Measurements from ENCODE around the gene VPS37D.
"Not testable (repeated sequence)": the region's sequence is repeated elsewhere in the genome, so short reads cannot be mapped to it uniquely, and the experiment has no call there.

Gene VPS37D

GRCh38 chr7:73706126-73707044 lies 38.8 kb downstream of the VPS37D start:
- no peak for DNase-seq (ENCODE audit: low read depth)

- no peak for DNase-seq (ENCODE audit: low read depth)
These were observed 39.5 kb downstream of the VPS37D start for GRCh38 chr7:73707045-73707631.

- no peak for DNase-seq (ENCODE audit: low read depth)
These were observed 41.4 kb downstream of the VPS37D start for GRCh38 chr7:73708961-73709549.

GRCh38 chr7:73712773-73713172 lies 45.1 kb downstream of the VPS37D start:
- no peak for DNase-seq (ENCODE audit: low read depth)

- DNase-seq (ENCODE audit: low read depth), result not testable (repeated sequence)
These were observed 45.7 kb downstream of the VPS37D start for GRCh38 chr7:73713319-73713718.

GRCh38 chr7:73715648-73716317 lies 48.2 kb downstream of the VPS37D start:
- DNase-seq (ENCODE audit: low read depth), result no peak

GRCh38 chr7:73716318-73716890 lies 48.8 kb downstream of the VPS37D start:
- no peak for DNase-seq (ENCODE audit: low read depth)

GRCh38 chr7:73717025-73717807 lies 49.6 kb downstream of the VPS37D start:
- DNase-seq (ENCODE audit: low read depth), result no peak

- DNase-seq (ENCODE audit: low read depth), result peak; percentile 39
These were observed 50.4 kb downstream of the VPS37D start for GRCh38 chr7:73717991-73718405.

- DNase-seq (ENCODE audit: low read depth), result no peak
These were observed 50.8 kb downstream of the VPS37D start for GRCh38 chr7:73718438-73718881.

GRCh38 chr7:73718905-73719805 lies 51.5 kb downstream of the VPS37D start, which contains the start of gene STX1A:
STX1A (minus strand) TSS chr7:73719669; CDS start chr7:73719631, 38 bp downstream.
- peak; percentile 53 for DNase-seq (ENCODE audit: low read depth)

GRCh38 chr7:73719806-73720169 lies 52.2 kb downstream of the VPS37D start:
- DNase-seq (ENCODE audit: low read depth), result no peak

- not testable (repeated sequence) for DNase-seq (ENCODE audit: low read depth)
These were observed 52.8 kb downstream of the VPS37D start for GRCh38 chr7:73720443-73720842.

- no peak for DNase-seq (ENCODE audit: low read depth)
These were observed 53.8 kb downstream of the VPS37D start for GRCh38 chr7:73721377-73721817.

Data from stimulated activated CD8-positive, alpha-beta memory T cell treated with anti-CD3 and anti-CD28 coated beads, Interleukin-15, amount 100 ng/mL, for 24 hours (primary cell).